GM18507 (cell line): ENCODE measurements around the gene CPPED1.
"Not testable (repeated sequence)": the region's sequence is repeated elsewhere in the genome, so short reads cannot be mapped to it uniquely, and the experiment has no call there.

ENCODE experiments used
- DNase-seq: peaks from one replicate; pipeline ENCODE4 v3.0.0; 2011; ENCODE audit warnings: low read depth; ENCODE audit not compliant: insufficient read length; ENCODE audit errors: extremely low spot score
- FAIRE-seq: peaks from 2 replicates; lab custom pipeline; 2011; peaks lifted over from hg19 to GRCh38; lab: Jason Lieb, UNC

The CPPED1 gene

GRCh38 chr16:12804395-12804794, 708 bp upstream of the CPPED1 start:
- DNase-seq, result no peak
- no peak for FAIRE-seq

- no peak for FAIRE-seq
- no peak for DNase-seq
Observed at GRCh38 chr16:12802661-12803060, 1.0 kb downstream of the CPPED1 start.

GRCh38 chr16:12802048-12802447, 1.6 kb downstream of the CPPED1 start:
- DNase-seq (no peak), FAIRE-seq (no peak)

- peak; percentile 85 for FAIRE-seq
- peak; percentile 48 for DNase-seq
Observed at GRCh38 chr16:12801511-12802042, 2.1 kb downstream of the CPPED1 start.

- no peak for DNase-seq
- no peak for FAIRE-seq
Observed at GRCh38 chr16:12800817-12801216, 2.9 kb downstream of the CPPED1 start.

DNA sequence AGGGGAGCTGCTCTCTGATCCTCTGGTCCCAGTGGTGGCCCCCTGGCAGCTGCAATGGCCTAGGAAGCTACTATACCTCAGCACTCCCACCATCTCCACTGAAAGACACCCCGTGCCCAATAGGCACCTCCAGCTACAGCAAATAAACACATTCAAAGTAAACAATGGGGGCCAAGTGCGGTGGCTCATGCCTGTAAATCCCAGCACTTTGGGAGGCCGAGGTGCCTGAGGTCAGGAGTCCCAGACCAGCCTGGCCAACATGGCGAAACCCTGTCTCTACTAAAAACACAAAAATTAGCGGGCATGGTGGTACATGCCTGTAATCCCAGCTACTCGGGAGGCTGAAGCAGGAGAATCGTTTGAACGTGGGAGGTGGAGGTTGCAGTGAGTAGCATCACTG, 3.7 kb downstream of the CPPED1 start:
- FAIRE-seq, DNase-seq: not testable (repeated sequence)

DNA sequence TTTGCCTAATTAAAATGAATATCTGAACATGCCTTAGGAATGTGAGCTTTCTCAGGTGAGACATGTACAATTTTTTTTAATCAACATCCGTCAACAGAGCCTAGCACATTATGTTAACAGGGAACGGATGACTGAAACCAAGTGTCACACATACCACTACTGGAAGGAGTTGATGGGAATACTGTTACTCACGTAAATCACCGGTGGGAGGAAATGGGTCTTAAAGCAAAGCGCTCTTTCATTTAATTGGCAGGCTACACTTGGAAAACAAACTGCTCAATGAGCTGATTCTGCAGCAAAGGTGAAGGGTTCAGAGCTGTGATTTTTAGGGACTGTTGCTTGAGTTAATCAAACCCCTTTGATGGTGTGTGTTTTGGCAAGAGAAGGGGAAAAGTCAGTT, 4.8 kb downstream of the CPPED1 start:
- no peak for DNase-seq
- FAIRE-seq, result no peak

GRCh38 chr16:12798171-12798570, 5.5 kb downstream of the CPPED1 start:
- DNase-seq, result no peak
- no peak for FAIRE-seq

- DNase-seq (no peak), FAIRE-seq (no peak)
Observed at GRCh38 chr16:12796498-12796897, 7.2 kb downstream of the CPPED1 start.

GRCh38 chr16:12794486-12795387, 8.9 kb downstream of the CPPED1 start:
- no peak for FAIRE-seq

DNA sequence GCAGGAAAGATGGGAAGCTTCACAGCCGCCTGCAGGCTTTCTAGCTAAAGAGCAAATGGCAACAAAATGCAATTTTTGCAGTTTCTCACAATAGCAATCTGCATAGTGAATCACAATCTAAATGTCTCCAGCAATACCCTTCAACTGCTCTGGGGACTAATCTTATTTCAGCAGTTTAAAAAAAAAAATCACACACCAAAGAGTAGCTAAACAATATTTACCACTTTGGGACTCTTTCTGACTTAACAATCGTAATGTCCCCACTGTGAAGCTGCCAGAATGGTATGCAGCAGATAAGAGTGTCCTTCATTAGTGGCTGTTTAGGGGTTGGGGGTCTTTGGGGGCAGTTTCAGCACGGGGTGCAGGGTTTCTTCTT, 9.8 kb downstream of the CPPED1 start:
- DNase-seq, result no peak
- FAIRE-seq, result no peak

More at GRCh38 chr16:12794486-12795387, 8.9 kb downstream of the CPPED1 start:
- no peak for DNase-seq

- DNase-seq, result no peak
- no peak for FAIRE-seq
Observed at GRCh38 chr16:12793120-12793864, 10.4 kb downstream of the CPPED1 start.

DNA sequence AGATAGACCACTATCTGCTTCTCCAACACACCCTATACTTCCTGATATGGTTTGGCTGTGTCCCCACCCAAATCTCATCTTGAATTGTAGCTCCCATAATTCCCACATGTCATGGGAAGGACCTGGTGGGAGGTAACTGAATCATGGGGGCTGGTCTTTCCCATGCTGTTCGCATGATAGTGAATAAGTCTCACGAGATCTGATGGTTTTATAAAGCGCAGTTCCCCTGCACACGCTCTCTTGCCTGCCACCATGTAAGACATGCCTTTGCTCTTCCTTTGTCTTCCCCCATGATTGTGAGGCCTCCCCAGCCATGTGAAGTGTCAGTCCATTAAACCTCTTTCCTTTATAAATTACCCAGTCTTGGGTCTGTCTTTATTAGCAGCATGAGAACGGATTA, 11.2 kb downstream of the CPPED1 start:
- FAIRE-seq, DNase-seq: not testable (repeated sequence)

GRCh38 chr16:12791340-12791739, 12.3 kb downstream of the CPPED1 start:
- FAIRE-seq (no peak), DNase-seq (no peak)

DNA sequence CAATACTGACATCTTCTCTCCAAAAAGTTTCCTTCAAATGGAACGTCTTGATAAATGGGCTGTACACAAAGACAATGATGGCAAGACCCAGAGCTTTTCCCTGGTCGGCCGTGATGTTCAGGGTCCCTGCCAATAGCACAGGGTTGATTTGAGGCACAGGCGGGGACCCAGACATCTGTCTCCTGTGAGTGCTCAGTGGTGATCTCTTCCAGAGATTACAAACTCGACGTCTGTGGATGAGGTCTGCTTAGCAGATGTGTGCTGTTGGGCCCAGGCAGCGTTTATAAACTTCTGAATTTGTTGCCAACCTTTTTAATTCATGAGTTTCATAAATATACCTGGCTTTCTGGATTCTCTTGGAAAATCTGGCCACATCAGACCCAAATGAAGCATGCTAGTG, 14.9 kb downstream of the CPPED1 start:
- FAIRE-seq, result no peak

DNA sequence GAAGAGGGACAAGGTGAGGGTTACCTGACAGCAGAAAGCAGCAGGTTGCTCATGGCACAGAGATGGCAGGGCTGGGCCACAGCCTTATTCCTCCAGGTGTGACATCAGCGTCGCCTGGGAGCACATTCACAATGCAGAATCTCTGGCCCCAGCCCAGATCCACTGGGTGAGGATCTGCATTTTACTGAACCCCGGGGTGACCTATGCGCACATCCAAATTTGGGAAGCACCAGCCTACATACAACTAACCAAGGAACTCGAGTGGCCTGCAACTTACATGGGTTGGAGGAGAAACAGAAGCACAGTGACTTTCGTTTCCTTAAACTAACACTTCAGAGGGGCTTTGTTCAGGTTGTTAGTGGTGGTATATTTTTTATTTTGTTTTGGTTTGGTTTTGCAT, 17.6 kb downstream of the CPPED1 start:
- DNase-seq, result no peak
- FAIRE-seq, result no peak

More for the DNA sequence above, 14.9 kb downstream of the CPPED1 start:
- no peak for DNase-seq

- DNase-seq (no peak), FAIRE-seq (no peak)
Observed at GRCh38 chr16:12784076-12784475, 19.6 kb downstream of the CPPED1 start.

- DNase-seq, result no peak
- FAIRE-seq, result no peak
Observed at GRCh38 chr16:12781777-12782176, 21.9 kb downstream of the CPPED1 start.

DNA sequence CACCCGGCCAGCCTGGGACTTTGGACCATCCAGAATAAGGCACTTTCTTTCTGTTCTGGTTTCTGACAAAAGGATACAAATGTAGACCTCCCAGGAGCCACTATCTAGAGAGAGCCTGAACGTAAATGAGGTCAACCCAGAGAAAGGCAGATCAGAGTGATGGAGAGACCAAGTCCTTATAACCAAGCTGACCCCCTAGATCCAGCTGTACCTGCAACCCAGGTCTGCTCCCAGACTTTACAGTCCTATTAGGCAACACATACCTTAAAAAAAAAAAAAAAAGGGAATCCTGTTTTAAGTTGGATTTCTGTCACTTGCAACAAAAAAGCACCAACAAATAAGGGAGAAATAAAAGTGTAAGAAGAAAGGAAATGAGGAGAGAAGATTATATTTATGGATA, 23.2 kb downstream of the CPPED1 start:
- no peak for DNase-seq
- FAIRE-seq, result no peak

DNA sequence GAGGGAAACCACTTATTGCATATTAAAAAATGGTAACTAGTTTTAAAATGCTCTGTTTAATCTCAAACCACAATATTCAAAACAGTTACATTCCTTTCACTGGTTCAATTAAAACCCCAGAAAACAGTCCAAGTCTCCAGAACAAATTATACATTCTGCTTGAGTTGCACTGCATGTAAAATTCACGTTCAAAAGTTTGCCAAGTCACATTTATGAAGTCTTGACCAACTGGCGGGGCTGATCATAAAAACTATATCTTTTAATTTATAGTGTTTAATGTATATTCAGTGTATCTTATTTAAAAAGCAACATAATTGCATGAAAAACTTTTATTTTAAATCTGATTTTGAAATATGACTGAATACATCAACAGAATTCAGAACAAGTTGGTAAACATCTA, 25.0 kb downstream of the CPPED1 start:
- no peak for FAIRE-seq

More for the DNA sequence above, 25.0 kb downstream of the CPPED1 start:
- no peak for DNase-seq
